Endothelial cell of umbilical vein (primary cell): ENCODE measurements around the gene GRK6. TPM values are rescaled to one million over a fixed set of nuclear protein-coding genes. Genes with fewer than 3 reads are reported as not detected.

Experiments used
- BruUV-seq: library from RNA; stranded (reverse); fragments of 400-500 nt; replicated peaks from 2 replicates; lab custom pipeline; 2021; lab: Mats Ljungman, UMichigan
- CTCF ChIA-PET: fragments of 300-600, 350-600 bp; sonication (Branson Sonifier 250); formaldehyde crosslinking; loops from one replicate; lab custom pipeline; 2021; ENCODE audit warnings: antibody characterized with exemption, inconsistent platforms; lab: Charles Lee
- POLR2A ChIA-PET: fragments of 300-600, 350-600 bp; sonication (Branson Sonifier 250); formaldehyde crosslinking; loops from one replicate; lab custom pipeline; 2021; ENCODE audit warnings: antibody characterized with exemption, inconsistent platforms; lab: Charles Lee
- DNase-seq: peaks from one replicate; pipeline ENCODE4 v3.0.0-alpha.2; 2011; ENCODE audit warnings: low read depth, low spot score
- FAIRE-seq: peaks from 2 replicates; lab custom pipeline; 2011; peaks lifted over from hg19 to GRCh38; lab: Jason Lieb, UNC
- H2AFZ ChIP-seq: 2 replicates; pipeline ENCODE4 v1.6.0; 2012; ENCODE audit warnings: low read depth, low read length, control low read depth, inconsistent platforms
- H3K27ac ChIP-seq: 2 replicates; pipeline ENCODE4 v1.5.1; 2011; ENCODE audit warnings: low read depth, mild to moderate bottlenecking, control low read depth, low read length, moderate library complexity; ENCODE audit not compliant: insufficient read depth
- H3K27me3 ChIP-seq, 2 experiments: 2 replicates each; pipeline versions ENCODE4 v1.6.0 to v1.6.1; 2011; ENCODE audit warnings: low read length in 2 of 2, mixed read lengths in 1 of 2; ENCODE audit not compliant: control insufficient read depth in 2 of 2, insufficient read depth in 2 of 2
- H3K36me3 ChIP-seq, 2 experiments: 2 replicates in 1 of 2; 3 replicates in 1 of 2; pipeline ENCODE4 v1.5.1; 2011; ENCODE audit warnings: low read length in 2 of 2, mild to moderate bottlenecking in 1 of 2, moderate library complexity in 1 of 2; ENCODE audit not compliant: control insufficient read depth in 2 of 2, insufficient read depth in 2 of 2; ENCODE audit errors: extremely low read depth in 1 of 2
- H3K4me1 ChIP-seq: 3 replicates; pipeline ENCODE4 v1.5.1; 2011; ENCODE audit warnings: mild to moderate bottlenecking, low read length; ENCODE audit not compliant: control insufficient read depth, insufficient read depth; ENCODE audit errors: extremely low read depth
- H3K4me2 ChIP-seq: 2 replicates; pipeline ENCODE4 v1.6.1; 2011; ENCODE audit warnings: low read length, control low read depth, mixed read lengths; ENCODE audit not compliant: insufficient read depth
- H3K4me3 ChIP-seq, 3 experiments: fragments of 200-600 bp in 1 of 3; sonication (generic), shearing (Covaris generic) in 1 of 3; replicated peaks in 1 of 3; 2 replicates each; pipeline ENCODE4 v1.5.1; 2011 to 2016; ENCODE audit warnings: control low read depth in 3 of 3, low read length in 3 of 3, mild to moderate bottlenecking in 2 of 3, inconsistent platforms in 1 of 3, low read depth in 1 of 3, moderate library complexity in 1 of 3; ENCODE audit not compliant: insufficient read depth in 1 of 3
- H3K79me2 ChIP-seq: 2 replicates; pipeline ENCODE4 v1.6.0; 2012; ENCODE audit warnings: low read length, inconsistent platforms; ENCODE audit not compliant: control insufficient read depth, insufficient read depth
- H3K9ac ChIP-seq: replicated peaks from 2 replicates; pipeline ENCODE3; 2011; ENCODE audit warnings: low read length, control low read depth; ENCODE audit not compliant: insufficient read depth; ENCODE audit errors: extremely low read depth
- H3K9me1 ChIP-seq: replicated peaks from 3 replicates; pipeline ENCODE4 v1.6.0; 2011; ENCODE audit warnings: mild to moderate bottlenecking, low read length; ENCODE audit not compliant: control insufficient read depth, insufficient read depth; ENCODE audit errors: extremely low read depth
- H3K9me3 ChIP-seq: replicated peaks from 2 replicates; pipeline ENCODE4 v1.5.1; 2012; ENCODE audit warnings: low read length, inconsistent platforms; ENCODE audit not compliant: control insufficient read depth, insufficient read depth
- H4K20me1 ChIP-seq: replicated peaks from 2 replicates; pipeline ENCODE3; 2011; ENCODE audit warnings: mild to moderate bottlenecking, low read length; ENCODE audit not compliant: control insufficient read depth, insufficient read depth; ENCODE audit errors: extremely low read depth
- CTCF ChIP-seq, 2 donors: IDR thresholded peaks; 1 replicate in 1 of 2; 2 replicates in 1 of 2; pipeline ENCODE4 v1.5.1; 2011; ENCODE audit warnings: low read length in 2 of 2, mild to moderate bottlenecking in 2 of 2, moderate library complexity in 2 of 2, control low read depth in 1 of 2, inconsistent platforms in 1 of 2, low read depth in 1 of 2; ENCODE audit not compliant: insufficient read depth in 1 of 2; ENCODE audit errors: extremely low read depth in 1 of 2
- EZH2 ChIP-seq: IDR thresholded peaks from 2 replicates; pipeline ENCODE4 v1.6.1; 2012; ENCODE audit warnings: borderline replicate concordance, low read depth, mild to moderate bottlenecking, moderate library complexity, low read length, inconsistent platforms; ENCODE audit not compliant: severe bottlenecking
- FOS ChIP-seq: IDR thresholded peaks from 2 replicates; pipeline ENCODE4 v1.6.1; 2011; ENCODE audit warnings: mild to moderate bottlenecking, low read length, moderate library complexity, borderline replicate concordance; ENCODE audit not compliant: insufficient read depth
- GATA2 ChIP-seq: IDR thresholded peaks from 2 replicates; pipeline ENCODE4 v1.7.0; 2011; ENCODE audit warnings: low read depth, mild to moderate bottlenecking, moderate library complexity, mixed read lengths, low read length; ENCODE audit not compliant: insufficient read length, insufficient read depth
- JUN ChIP-seq: IDR thresholded peaks from 2 replicates; pipeline ENCODE4 v1.6.1; 2011; ENCODE audit warnings: borderline replicate concordance, low read depth; ENCODE audit not compliant: insufficient read length, insufficient read depth
- MAX ChIP-seq: IDR thresholded peaks from 2 replicates; pipeline ENCODE4 v1.6.1; 2011; ENCODE audit not compliant: insufficient read depth, insufficient read length
- MYC ChIP-seq: IDR thresholded peaks from one replicate; pipeline ENCODE4 v1.6.1; 2011; ENCODE audit warnings: mild to moderate bottlenecking, low read depth, low read length
- POLR2A ChIP-seq: IDR thresholded peaks from 2 replicates; pipeline ENCODE4 v1.6.1; 2012; ENCODE audit warnings: low read depth, mild to moderate bottlenecking, control low read depth, low read length
- POLR2AphosphoS5 ChIP-seq: IDR thresholded peaks from 2 replicates; pipeline ENCODE4 v1.6.1; 2012; ENCODE audit warnings: low read depth, mild to moderate bottlenecking, control low read depth, low read length, moderate library complexity; ENCODE audit not compliant: insufficient read depth
- dilution Hi-C: fragments of 300-500 bp; cut with MboI; formaldehyde crosslinking; loops from one replicate; pipeline ENCODE4 v1.15.0; 2019; ENCODE audit warnings: low sequenced_read_pairs; ENCODE audit not compliant: extremely low pct_ligation_motif_present
- intact Hi-C: fragments of 100-400 bp; cut with micrococcal nuclease; formaldehyde crosslinking; loops from one replicate; pipeline ENCODE4 v1.10.0; 2022
- polyA plus RNA-seq, 4 experiments: library from polyadenylated mRNA; depleted of rRNA in 3 of 4; stranded (reverse) in 3 of 4; unstranded in 1 of 4; fragments of >200 nt; gene quantifications; 2 replicates each; pipeline versions ENCODE4 v1.2.1 to v1.2.3, GENCODE V29; 2011 to 2012; ENCODE audit warnings: missing spikeins in 1 of 4
- total RNA-seq: library from RNA; stranded (reverse); gene quantifications from 2 replicates; pipeline ENCODE4 v1.2.3, GENCODE V29; 2021

GRK6 gene
- total and polyA plus RNA-seq, 2 donors (not counting 3 experiments of a cell fraction or from before 2014, with no cell fraction given) = 28.9 to 36.4 TPM

GRCh38 chr5:177455661-177456590 lies 29.4 kb downstream of the GRK6 start:
- DNase-seq = peak; percentile 84
- Histone ChIP-seq H3K27me3 (no peaks in the 10 kb centered on the region), H3K9ac (no peak overlapping the region), H4K20me1 (no peaks in the 10 kb centered on the region), H3K79me2 (no peaks in the 10 kb centered on the region), H3K36me3 (peaks cover 7 to 34% of the 10 kb centered on the region in 2 experiments), H3K4me1 (peaks cover 28% of the 10 kb centered on the region), H2AFZ (no peak overlapping the region), H3K27ac (no peak overlapping the region), H3K4me3 (peak overlapping the region in 2 of 3 experiments; percentile 17 to 38), H3K9me1 (no peaks in the 10 kb centered on the region), H3K4me2 (peak overlapping the region; percentile 61), H3K9me3 (no peaks in the 10 kb centered on the region)
- peak; percentile 83 for FAIRE-seq
- dilution Hi-C loops = no loop called here
- intact Hi-C loops = loop anchor here (1.0 to 2.0 kb wide), 4 partner anchors 29 to 147 kb away; partner anchors contain the start of gene GRK6
- BruUV-seq = TSS peak; percentile 19
- CTCF ChIA-PET = interaction anchor here (0.7 to 13.5 kb wide), 33 partner anchors 8 to 1726 kb away, joined by 3 to 288 read pairs (median 6); partner anchors contain the start of genes DBN1, F12, GRK6 and PDLIM7
- POLR2A ChIA-PET = interaction anchor here (2.5 kb wide), 1 partner anchor 66 kb away, joined by 12 read pairs; no protein-coding TSS in a partner anchor
- TF ChIP-seq POLR2AphosphoS5 (peak; percentile 48), FOS (no peak), CTCF (IDR thresholded peaks at IDR 0.05; ENCODE audit: extremely low read depth in 1 of 2, insufficient read depth in 1 of 2, low read depth in 1 of 2, low read length in 2 of 2) (peak; percentile 71 to 99), POLR2A (peak; percentile 42), JUN (no peak), EZH2 (no peak), MYC (no peak), GATA2 (no peak), MAX (no peak)
